GM21825 (cell line): Measurements from ENCODE around the gene NUDT19.
"Not testable (repeated sequence)": the region's sequence is repeated elsewhere in the genome, so short reads cannot be mapped to it uniquely, and the experiment has no call there.

ENCODE experiments used
- ATAC-seq: cut with Tn5 transposase; IDR thresholded peaks from one replicate; pipeline ENCODE4 v1.9.1; 2021; ENCODE audit warnings: mild to moderate bottlenecking, moderate library complexity; ENCODE audit not compliant: unreplicated experiment

Gene NUDT19

GRCh38 chr19:32704006-32704405 is 12.4 kb downstream of the NUDT19 start:
- ATAC-seq: not testable (repeated sequence)

GRCh38 chr19:32708457-32708856 is 16.8 kb downstream of the NUDT19 start:
- ATAC-seq: no peak

GRCh38 chr19:32709032-32709431 is 17.4 kb downstream of the NUDT19 start:
- ATAC-seq: no peak

- ATAC-seq: no peak
Observed at GRCh38 chr19:32711747-32712146, 20.1 kb downstream of the NUDT19 start.

DNA sequence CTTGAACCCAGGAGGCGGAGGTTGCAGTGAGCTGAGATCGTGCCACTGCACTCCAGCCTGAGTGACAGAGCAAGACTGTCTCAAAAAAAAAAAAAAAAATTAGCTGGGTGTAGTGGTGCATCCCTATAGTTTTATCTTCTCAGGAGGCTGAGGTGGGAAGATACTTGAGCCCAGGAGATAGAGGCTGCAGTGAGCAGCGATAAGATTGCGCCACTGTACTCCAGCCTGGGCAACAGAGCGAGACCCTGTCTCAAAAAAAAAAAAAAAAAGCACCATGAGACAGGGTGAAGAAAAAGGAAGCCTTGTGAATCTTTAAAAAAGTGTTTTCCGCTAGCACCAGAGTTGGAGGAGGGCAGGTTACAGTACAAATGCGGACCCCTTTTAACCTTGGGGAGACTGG is 24.6 kb downstream of the NUDT19 start:
- not testable (repeated sequence) for ATAC-seq

- no peak for ATAC-seq
Observed at GRCh38 chr19:32717496-32717895, 25.9 kb downstream of the NUDT19 start.

GRCh38 chr19:32718286-32718685 is 26.7 kb downstream of the NUDT19 start:
- no peak for ATAC-seq

DNA sequence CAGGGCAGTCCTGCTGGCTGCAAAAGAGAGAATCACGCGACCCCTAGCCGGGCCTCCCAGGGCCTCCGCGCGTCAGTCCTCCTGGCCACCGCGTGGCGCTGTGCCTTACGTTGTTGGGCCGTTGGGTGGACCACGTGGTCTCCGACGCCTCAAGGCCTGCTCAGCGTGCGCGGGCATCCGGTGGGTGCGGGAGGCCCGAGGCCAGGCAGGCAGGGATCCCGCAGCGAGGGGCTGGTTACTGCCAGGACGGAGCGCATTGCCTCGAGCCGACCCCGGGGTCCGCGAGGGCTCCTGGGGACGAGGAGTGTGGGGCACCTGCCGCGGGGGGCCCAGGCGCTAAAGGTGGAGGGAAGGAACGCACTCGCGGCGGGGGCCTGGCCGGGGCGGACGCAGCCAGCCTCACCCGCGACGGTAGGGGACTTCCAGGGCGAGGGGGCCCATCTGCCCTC is 28.0 kb downstream of the NUDT19 start, which contains the start of gene TDRD12:
Gene TDRD12 (plus strand): TSS at position 157 of the 449 bp plus-strand sequence. CDS start 306 bp downstream, outside the sequence.
- ATAC-seq: no peak

- no peak for ATAC-seq
Observed at GRCh38 chr19:32720216-32720935, 28.8 kb downstream of the NUDT19 start.

- no peak for ATAC-seq
Observed at GRCh38 chr19:32720936-32721250, 29.3 kb downstream of the NUDT19 start.

- ATAC-seq: no peak
Observed at GRCh38 chr19:32735936-32736335, 44.3 kb downstream of the NUDT19 start.

DNA sequence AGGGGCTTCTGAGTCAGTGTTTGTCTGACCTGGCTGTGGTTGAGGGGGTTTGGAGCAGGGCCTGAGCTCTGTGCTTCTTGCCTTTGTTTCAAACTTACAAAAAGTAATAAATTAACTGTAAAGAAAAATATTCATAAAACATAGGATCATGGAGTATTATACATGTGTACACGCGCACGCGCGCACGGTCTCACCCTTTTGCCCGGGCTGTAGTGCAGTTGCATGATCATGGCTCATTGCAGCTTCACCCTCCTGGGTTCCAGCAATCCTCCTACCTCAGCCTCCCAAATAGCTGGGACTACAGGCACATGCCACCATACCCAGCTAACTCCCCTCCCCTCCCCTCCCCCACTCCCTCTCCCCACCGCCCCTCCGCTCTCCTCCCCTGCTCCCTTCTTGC is 51.4 kb downstream of the NUDT19 start:
- ATAC-seq: no peak

DNA sequence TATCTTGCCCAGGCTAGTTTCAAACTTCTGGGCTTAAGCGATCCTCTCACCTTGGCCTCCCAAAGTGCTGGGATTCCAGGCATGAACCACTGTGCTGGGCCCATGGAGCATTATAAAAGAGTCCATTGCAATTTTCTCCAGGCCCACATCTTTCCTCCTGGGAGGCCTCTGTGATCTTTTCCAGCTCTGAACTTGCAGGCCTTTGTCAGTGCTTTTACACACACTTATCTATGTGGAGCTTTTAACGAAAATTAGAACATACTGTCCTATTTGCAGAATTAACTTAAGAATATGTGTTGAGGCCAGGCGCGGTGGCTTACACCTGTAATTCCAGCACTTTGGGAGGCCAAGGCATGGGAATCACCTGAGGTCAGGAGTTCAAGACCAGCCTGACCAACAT is 51.8 kb downstream of the NUDT19 start:
- ATAC-seq: no peak

DNA sequence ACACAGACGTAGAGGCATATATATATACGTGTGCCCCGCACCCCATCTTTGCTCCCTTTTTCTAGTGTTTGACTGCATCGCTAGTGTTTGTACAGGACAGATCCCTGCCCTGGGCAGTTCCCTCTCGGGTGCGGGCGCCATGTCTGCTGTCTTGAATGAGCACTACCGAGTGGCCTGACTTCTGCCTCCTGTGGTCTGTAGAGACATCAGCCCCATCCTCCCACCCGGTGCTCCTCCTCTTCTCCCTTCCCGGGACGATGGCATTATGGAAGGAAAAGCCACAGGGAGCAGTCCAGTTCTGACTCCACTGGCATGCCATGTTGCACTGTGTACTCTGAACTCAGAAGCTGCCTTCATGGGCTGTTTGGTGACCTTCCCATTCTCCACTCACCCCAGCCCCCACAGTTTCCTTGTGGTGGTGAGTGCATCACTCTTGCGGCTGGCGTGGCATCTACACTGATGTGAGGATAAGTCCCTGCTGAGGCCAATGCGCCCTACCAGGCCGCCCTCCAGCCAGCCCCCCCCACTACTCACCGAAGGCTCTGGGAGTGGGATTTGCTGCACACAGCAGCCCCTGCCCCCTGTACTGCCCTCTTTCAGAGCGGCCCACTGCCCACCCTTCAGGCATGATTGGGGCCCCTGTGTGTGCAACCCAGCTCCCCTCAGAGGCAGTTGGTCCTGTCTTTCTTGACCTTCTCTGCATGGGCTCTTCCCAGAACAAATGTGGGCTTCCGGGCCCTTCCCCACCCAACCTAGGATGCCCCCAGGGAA is 53.1 kb downstream of the NUDT19 start:
- ATAC-seq: no peak

DNA sequence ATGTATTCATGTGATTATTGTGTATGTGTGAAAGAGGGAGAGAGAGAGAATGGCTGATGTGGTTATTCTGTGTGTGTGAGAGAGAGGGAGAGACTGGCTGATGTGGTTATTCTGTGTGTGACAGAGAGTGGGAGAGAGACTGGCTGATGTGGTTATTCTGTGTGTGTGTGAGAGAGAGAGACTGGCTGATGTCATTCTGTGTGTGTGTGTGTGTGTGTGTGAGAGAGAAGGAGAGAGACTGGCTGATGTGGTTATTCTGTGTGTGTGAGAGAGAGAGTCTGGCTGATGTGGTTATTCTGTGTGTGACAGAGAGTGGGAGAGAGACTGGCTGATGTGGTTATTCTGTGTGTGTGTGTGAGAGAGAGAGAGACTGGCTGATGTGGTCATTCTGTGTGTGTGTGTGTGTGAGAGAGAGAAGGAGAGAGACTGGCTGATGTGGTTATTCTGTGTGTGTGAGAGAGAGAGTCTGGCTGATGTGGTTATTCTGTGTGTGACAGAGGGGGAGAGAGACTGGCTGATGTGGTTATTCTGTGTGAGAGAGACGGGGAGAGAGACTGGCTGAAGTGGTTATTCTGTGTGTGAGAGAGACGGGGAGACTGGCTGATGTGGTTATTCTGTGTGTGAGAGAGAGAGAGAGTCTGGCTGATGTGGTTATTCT is 54.1 kb downstream of the NUDT19 start:
- not testable (repeated sequence) for ATAC-seq

DNA sequence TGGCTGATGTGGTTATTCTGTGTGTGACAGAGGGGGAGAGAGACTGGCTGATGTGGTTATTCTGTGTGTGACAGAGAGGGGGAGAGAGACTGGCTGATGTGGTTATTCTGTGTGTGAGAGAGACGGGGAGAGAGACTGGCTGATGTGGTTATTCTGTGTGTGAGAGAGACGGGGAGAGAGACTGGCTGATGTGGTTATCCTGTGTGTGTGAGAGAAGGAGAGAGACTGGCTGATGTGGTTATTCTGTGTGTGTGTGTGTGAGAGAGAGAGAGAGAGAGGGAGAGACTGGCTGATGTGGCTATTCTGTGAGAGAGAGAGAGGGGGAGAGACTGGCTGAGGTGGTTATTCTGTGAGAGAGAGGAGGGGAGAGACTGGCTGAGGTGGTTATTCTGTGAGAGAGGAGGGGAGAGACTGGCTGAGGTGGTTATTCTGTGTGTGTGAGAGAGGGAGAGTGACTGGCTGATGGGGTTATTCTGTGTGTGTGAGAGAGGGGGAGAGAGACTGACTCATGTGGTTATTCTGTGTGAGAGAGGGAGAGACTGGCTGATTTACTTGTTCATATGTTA is 55.1 kb downstream of the NUDT19 start:
- ATAC-seq: not testable (repeated sequence)

DNA sequence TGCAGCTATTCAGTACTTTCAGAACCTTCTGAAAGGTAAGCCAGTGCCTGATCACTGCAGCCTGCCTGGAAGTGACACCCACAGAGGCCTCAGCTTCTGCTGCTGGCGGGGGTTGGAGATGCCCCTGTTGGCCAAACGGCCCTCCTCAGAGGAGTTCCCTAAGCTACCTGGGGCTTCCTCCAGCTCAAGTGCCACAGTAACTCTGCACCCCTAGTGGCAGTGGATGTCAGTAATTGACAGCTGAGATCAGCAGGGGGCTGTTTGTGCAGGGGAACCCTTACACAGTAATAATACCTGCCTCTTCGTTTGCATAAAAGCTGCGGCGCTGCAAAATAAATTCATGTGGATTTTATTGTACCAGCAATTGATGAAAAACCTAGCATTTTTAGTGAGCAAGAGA is 56.9 kb downstream of the NUDT19 start:
- no peak for ATAC-seq

GRCh38 chr19:32748948-32749347 is 57.3 kb downstream of the NUDT19 start:
- no peak for ATAC-seq

- no peak for ATAC-seq
Observed at GRCh38 chr19:32749361-32749760, 57.7 kb downstream of the NUDT19 start.

DNA sequence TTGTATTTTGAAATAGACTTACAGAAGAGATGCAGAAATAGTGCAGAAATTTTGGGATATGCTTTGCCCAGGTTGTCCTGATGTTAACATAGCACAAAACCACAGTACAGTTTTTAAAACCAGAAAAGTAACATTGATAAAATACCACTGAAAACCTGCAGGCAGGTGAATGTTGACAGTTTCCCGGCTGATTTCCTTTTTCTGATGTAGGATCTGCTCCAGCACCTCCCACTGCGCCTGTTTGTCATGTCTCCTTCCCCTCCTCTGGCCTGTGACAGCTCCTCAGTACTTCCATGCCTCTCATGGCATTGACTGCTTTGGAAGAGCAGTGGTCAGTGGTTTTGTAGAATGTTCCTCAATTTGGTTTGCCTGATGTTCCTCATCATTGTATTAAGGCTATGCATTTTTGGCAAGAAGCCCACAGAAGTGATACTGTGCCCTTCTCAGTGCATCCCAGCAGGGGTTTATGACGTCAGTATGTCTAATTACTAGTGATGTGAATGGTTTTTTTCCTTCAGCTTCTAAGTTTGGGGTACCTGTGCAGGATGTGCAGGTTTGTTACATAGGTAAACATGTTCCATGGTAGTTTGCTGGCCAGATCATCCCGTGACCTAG is 58.9 kb downstream of the NUDT19 start:
- ATAC-seq: no peak

GRCh38 chr19:32751066-32751465 is 59.4 kb downstream of the NUDT19 start:
- ATAC-seq: no peak
